K562 (cell line): Measurements from ENCODE around the gene CARMIL1.

Source experiments
- ZNF124 ChIP-seq: sonication (generic); formaldehyde crosslinking; IDR thresholded peaks from 2 replicates; pipeline ENCODE4 v1.8.1; 2022; ENCODE audit warnings: missing genetic modification reagents
- TF ChIP-seq, protein P1 (sequence below): sonication (generic); formaldehyde crosslinking; IDR thresholded peaks from 2 replicates; pipeline ENCODE4 v1.8.0; 2022; ENCODE audit warnings: mild to moderate bottlenecking, missing genetic modification reagents, borderline replicate concordance
- TF ChIP-seq, protein P2 (sequence below): fragments of 450-650 bp; IDR thresholded peaks from 2 replicates; pipeline ENCODE4 v1.7.1; 2018; ENCODE audit warnings: mild to moderate bottlenecking, low read depth; ENCODE audit not compliant: partially characterized antibody

DNA sequence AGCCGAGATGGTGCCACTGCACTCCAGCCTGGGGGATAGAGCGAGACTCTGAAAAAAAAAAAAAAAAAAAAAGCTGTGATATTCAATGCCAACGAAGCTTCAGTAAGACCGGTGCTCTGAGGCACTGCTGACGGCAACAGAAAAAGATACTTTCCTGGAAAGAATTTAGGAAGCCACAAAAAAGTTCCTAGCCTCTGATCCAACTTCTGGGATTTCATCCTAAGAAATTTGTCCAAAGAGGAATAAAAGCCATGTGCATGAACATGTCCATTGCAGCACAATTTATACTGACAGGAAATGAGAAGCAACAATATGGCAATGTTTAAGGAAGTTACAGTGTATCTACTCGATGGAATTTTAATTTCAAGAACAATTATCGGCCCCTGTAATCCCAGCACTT, 24.5 kb upstream of the CARMIL1 start:
- TF ChIP-seq, protein P1, sequence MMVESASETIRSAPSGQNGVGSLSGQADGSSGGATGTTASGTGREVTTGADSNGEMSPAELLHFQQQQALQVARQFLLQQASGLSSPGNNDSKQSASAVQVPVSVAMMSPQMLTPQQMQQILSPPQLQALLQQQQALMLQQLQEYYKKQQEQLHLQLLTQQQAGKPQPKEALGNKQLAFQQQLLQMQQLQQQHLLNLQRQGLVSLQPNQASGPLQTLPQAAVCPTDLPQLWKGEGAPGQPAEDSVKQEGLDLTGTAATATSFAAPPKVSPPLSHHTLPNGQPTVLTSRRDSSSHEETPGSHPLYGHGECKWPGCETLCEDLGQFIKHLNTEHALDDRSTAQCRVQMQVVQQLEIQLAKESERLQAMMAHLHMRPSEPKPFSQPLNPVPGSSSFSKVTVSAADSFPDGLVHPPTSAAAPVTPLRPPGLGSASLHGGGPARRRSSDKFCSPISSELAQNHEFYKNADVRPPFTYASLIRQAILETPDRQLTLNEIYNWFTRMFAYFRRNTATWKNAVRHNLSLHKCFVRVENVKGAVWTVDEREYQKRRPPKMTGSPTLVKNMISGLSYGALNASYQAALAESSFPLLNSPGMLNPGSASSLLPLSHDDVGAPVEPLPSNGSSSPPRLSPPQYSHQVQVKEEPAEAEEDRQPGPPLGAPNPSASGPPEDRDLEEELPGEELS: no peak
- TF ChIP-seq, protein P2, sequence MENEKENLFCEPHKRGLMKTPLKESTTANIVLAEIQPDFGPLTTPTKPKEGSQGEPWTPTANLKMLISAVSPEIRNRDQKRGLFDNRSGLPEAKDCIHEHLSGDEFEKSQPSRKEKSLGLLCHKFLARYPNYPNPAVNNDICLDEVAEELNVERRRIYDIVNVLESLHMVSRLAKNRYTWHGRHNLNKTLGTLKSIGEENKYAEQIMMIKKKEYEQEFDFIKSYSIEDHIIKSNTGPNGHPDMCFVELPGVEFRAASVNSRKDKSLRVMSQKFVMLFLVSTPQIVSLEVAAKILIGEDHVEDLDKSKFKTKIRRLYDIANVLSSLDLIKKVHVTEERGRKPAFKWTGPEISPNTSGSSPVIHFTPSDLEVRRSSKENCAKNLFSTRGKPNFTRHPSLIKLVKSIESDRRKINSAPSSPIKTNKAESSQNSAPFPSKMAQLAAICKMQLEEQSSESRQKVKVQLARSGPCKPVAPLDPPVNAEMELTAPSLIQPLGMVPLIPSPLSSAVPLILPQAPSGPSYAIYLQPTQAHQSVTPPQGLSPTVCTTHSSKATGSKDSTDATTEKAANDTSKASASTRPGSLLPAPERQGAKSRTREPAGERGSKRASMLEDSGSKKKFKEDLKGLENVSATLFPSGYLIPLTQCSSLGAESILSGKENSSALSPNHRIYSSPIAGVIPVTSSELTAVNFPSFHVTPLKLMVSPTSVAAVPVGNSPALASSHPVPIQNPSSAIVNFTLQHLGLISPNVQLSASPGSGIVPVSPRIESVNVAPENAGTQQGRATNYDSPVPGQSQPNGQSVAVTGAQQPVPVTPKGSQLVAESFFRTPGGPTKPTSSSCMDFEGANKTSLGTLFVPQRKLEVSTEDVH: no peak
- TF ChIP-seq ZNF124 (CRISPR knock-in tag): no peak
